Measurements from ENCODE around the gene PTPRG. TPM values are rescaled to one million over a fixed set of nuclear protein-coding genes. Genes with fewer than 3 reads are reported as not detected.
A peak's percentile ranks its signal among the peaks of the same experiment; 100 is the strongest.

The PTPRG gene
- polyA plus RNA-seq, 1 donor: 95.1 TPM

- DNase-seq: no peak
Observed at GRCh38 chr3:62154457-62155148, 593.2 kb downstream of the PTPRG start.

DNA sequence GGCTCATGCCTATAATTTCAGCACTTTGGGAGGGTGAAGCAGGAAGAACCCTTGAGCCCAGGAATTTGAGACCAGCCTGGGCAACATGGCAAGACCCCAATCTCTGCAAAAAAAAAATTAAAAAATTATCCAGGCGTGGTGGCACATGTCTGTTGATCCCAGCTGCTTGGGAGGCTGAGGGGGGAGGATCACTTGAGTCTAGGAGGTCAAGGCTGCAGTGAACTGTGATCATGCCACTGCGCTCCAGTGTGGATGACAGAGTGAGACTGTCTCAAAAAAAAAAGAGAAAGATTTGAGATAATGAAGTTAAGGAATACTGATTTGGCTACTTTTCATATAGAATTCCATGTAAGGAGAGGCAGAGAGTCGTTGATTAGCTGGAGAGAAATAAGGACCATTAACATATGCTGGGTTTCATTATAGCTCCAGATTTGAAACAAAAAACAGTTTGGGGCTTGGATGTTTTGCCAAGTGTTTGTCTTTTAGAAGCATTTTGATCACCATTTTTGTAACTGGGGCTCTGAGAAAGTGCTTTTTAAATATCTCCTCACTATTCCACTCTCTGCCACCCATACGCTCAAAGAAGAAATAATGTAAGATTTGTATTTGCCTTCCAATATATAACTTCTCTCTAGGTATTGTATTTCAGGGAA is 597.8 kb downstream of the PTPRG start:
- DNase-seq: no peak

DNA sequence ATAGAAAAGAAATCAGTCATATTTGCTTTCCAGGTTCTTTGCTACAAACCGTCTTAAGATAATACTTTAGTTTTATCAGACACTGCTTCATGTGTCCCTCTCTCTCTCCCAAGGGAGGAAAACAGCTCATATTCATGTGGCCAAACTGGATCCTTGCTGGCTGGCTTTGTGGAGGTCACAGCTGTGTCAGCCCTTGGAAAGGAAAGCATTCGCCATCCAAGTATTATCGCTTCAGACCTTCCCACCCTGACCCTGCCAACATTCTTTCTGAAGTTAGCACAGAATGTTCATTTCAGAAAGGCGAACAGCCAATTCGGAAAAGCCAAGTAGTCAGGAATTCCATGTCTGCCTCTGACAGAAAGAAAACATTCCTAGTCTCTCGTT is 598.3 kb downstream of the PTPRG start:
- DNase-seq: no peak

DNA sequence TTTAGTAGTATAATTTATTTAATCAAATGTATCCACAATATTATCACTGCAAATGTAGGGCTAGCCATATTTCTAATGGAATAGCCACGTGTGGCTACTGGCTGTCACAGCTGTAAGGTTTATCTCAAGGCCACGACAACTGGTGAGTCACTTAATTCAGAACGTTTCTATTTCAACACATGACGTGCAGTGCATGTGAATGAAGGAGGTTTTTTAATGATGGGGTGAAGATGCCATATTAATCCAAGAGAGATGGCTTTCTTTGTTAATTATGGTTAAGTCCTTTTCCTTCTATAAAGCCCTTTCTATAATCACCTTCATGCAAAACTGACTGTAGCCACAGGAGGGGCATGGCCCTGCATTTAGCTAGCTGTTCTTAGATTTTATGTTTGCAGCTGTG is 600.0 kb downstream of the PTPRG start:
- DNase-seq: no peak

DNA sequence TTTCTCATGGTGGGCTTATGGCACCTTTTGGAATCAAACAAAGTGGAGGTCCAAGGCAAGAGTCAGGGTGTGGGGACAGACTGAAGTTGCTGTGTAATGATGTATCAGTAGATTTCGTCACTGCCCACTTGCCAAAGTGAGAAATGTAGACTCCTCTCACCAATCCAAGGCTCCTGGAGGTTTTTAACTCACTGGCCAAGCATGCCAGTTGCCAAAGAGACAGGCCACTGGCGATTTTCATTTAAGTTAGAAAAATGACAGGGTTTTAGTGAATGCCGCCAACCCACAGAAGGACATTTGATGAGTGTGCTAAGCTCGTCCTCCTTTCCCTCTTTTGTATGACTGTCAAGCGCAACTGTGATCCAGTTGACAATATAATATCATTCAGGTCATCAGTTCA is 602.8 kb downstream of the PTPRG start:
- DNase-seq: no peak

DNA sequence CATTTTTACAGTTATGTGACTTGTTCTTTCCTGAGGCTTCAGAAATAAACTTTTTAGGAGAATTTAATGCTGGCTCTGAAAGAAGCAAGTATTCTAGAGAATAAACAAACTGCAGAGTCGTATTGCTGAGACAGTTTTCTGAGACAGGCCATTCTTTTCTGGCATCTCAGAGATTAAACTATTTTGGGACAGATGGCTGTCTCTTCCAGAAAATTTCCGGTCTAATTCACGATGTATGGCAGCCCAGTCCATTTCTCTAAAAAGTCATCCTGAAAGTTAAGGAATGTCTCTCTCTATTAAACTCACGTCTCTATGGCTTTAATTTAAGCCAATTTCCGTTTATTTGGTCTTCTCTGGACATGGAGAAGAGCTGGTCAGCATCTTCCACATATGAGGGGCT is 603.4 kb downstream of the PTPRG start:
- DNase-seq: no peak

DNA sequence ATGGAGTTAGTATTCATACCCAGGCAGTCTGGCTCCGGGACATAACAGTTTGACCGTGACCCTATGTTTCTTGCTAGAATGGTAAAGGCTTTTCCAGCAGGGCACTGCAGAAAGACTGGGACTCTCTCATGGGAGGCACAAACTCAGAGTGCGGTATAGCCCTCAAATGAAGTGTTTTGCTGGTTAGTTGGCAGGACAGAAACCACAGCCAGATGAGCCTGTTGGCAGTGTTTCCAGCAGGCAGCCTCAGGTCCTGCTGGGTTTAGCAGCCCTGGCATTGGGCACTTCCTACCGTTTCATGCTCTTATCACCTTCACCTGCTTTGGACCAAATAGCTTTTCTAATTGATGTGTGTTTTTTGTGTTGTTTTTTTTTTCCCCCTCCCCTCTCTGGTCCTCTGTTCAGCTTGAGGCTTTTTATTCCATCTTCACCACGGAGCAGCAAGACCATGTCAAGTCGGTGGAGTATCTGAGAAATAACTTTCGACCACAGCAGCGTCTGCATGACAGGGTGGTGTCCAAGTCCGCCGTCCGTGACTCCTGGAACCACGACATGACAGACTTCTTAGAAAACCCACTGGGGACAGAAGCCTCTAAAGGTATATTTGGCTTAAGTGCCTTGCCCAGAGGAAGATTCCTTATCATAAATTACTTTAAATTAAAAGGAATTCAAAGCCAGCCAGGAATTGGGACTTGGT is 606.3 kb downstream of the PTPRG start:
- DNase-seq: no peak

DNA sequence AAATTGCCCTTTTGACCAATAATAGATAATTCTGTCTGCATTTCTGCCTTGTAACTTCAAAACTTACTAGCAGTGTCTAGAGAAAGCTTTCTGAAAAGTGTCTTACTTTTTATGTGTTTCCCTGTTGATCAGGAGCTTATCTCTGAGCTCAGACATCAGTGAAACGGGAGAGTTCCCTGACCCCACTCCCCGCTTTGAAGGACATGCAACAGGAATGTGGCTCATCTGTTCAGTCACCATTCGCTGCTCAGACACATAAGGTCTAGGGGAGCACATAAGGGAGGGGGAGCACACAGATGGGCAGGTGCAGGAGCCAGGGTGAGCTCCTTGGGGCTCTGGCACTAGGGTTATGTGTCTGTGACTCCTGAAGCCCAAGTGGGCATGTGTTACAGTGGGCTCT is 607.0 kb downstream of the PTPRG start:
- DNase-seq: no peak

DNA sequence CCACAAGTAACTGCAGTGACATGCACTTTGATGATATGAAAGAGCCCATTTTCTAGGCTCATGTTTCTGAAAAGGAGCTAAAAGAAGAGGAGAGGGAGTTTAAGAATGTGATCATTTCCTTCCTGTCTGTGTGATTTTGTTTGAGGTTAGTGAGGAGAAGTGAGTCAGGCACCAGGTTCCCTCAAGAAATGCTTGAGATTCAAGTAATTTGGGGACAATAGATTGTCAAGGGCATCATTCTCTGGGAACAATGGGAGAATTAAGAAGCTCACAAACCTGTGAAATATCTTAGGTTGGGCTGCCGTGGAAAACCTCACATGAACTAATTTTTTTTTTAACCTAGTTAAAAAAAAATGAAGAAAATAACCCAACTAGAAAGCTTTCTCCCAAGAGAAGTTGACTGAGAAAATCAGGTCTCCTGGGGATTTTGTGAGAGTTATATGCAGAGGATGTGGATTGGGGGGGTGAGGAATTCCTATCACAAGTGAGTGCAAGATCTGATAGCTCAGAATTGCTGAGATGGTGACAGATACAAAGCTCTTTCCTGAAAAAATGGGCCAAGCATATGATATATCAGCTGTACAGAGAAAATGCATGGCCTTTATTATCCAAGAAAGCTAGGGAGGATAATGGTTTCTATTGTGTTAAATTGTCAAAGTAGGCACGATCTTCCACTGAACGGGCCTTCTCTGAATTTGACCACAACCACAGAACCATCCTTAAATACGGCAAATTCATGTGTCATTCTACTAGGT is 608.7 kb downstream of the PTPRG start:
- no peak for DNase-seq

GRCh38 chr3:62171789-62172188 is 610.4 kb downstream of the PTPRG start:
- no peak for DNase-seq

DNA sequence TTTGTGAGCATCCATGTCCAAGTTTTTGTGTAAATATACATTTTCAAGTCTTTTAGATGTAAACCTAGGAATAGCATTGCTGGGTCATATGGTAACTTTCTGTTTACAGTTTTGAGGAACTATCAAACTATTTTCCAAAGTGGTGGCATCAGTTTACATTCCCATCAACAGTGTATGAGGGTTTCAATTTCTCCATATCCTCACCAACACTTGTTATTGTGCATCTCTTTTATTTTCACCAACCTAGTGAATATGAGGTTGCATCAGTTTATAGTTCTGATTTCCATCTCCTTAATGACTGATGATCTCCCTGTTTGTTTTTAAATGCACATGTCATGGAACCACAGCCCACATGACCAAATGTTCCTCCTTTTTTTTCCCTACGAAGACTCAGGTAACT is 610.8 kb downstream of the PTPRG start:
- DNase-seq: no peak

DNA sequence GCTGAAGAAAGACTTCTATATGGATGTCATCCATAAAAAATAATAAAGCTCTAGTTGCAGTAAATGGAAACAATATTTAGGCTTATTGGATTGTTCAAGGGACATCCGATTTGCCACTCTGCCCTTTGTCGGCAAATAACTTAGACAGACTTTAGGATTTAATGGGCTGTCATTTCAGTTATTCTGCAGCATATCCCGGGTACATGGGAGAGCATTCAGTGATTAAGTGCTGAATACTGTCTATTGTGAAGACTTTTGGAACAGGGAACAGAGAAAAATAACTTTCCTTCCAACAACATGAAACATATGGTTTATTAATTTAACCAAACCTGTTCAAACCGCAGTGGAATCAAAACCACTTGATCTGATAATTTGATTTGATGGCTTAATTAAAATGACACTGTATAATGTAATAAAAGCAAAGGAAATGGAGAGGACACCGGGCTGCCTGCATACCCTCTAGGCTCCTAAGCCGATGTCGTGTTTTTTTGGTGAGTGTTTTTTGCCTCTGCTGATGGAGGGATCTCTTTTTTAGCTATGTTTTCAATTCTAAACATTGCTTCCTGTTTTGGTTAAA is 612.7 kb downstream of the PTPRG start:
- DNase-seq: no peak

- no peak for DNase-seq
Observed at GRCh38 chr3:62175161-62175560, 613.8 kb downstream of the PTPRG start.

- no peak for DNase-seq
Observed at GRCh38 chr3:62178032-62178431, 616.7 kb downstream of the PTPRG start.

- DNase-seq: no peak
Observed at GRCh38 chr3:62178739-62179600, 617.6 kb downstream of the PTPRG start.

DNA sequence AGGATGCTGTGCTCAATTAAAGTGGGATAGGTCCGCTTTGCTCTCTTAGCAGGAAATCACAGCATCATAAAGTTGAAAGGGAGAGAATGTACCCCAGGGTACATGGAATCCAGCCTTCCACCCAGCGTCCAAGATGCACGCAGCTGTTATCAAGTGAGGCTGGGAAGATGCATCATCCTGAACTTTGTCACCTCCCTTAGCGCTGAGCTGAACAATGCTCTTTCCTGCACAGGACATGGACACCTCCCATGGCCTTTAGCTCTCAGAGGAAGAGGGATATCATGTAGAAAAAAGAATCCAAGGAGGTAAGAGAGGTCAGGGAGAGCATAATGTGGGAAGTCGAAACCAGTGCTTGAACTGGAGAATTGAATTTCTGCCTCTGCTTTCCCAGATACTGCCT is 619.1 kb downstream of the PTPRG start:
- no peak for DNase-seq

GRCh38 chr3:62183087-62183486 is 621.7 kb downstream of the PTPRG start:
- no peak for DNase-seq

- DNase-seq: peak; percentile 38
Observed at GRCh38 chr3:62183969-62184368, 622.6 kb downstream of the PTPRG start.

GRCh38 chr3:62184559-62184958 is 623.2 kb downstream of the PTPRG start:
- DNase-seq: peak; percentile 19

DNA sequence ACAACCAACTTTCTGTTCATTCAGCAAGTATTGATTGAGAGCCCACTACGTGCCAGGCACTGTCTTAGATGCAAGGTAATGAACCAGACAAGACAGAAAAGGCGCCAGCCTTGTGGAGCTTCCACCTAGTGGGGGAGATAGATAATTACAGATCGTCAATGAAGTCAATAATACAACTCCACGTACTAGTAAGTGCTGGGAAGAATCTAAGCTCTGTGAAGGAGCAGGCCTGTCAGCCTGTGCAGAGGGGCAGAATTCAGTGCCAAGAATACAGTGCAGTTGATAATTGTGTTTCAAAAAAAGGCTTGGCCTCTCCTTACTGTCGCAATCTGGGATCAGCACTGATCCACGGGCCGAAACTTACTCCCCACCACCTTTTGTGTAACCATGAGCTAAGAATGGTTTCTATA is 625.7 kb downstream of the PTPRG start:
- DNase-seq: no peak

DNA sequence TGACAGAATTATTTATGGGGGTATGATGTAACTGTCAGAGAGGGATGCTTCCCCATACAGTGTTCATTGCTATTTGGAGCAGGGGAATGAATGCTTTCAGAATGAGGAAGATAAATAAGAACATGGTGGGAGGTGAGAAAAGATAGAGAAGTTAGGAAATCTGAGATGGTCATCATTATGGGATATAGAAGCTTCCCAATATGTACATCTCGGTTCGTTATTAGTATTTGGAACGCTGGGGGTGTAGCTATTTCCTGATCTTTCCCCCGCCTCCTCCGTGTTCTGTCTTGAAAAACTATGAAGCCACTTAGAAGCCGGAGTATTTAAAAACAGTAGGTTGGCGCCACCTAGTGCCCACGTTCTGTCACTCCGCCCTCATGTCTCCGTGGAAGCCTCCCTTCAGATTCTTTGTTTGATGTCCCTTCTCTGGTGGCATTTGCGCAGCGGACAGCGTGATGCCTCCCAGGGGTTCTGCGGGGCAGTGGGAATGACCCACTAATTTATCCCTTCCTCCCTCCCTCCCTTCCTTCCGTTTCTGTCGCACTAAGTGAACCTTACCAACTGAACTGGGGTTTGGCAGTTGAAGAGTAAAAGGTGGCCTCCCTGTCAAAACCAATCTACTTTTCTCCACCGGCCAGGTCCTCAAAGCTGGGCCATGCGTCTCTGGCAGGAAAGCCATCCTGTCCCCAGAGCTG is 627.5 kb downstream of the PTPRG start:
- peak; percentile 65 for DNase-seq
